GM18511 (cell line): ENCODE data around the gene KIF16B.
"Not testable (repeated sequence)": the region's sequence is repeated elsewhere in the genome, so short reads cannot be mapped to it uniquely, and the experiment has no call there.

Experiments
- ATAC-seq: cut with Tn5 transposase; IDR thresholded peaks from one replicate; pipeline ENCODE4 v1.9.1; 2021; ENCODE audit warnings: mild to moderate bottlenecking, moderate library complexity; ENCODE audit not compliant: unreplicated experiment

The KIF16B gene

DNA sequence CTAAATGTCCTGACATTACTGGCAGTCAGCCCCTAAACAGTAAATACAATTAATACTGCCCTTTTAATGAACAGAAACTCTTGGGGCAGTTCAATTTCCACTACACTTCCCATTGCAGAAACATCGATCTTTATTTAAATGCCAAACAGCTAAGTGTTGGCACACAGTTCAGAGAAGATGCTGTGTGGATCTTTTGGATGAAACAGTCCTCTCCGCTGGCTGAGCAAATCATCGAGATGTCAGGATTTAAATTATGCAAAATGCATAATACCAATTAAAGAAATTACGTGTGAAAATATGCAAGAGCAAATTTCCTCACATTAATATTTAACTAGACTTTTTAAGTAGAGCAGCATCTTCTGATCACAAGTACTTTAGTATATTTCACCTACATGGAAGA is 132.6 kb downstream of the KIF16B start:
- ATAC-seq: no peak

DNA sequence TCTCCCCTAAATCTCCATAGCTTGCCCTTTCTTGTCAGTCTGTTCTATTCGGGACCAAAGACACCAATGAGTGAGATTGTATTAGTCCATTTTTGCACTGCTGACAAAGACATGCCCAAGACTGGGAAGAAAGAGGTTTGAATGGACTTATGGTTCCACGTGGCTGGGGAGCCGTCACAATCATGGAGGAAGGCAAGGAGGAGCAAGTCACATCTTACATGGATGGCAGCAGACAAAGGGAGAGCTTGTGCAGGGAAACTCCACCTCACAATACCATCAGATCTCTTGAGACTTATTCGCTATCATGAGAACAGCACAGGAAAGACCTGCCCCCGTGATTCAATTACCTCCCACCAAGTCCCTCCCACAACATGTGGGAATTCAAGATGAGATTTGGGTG is 133.7 kb downstream of the KIF16B start:
- not testable (repeated sequence) for ATAC-seq

DNA sequence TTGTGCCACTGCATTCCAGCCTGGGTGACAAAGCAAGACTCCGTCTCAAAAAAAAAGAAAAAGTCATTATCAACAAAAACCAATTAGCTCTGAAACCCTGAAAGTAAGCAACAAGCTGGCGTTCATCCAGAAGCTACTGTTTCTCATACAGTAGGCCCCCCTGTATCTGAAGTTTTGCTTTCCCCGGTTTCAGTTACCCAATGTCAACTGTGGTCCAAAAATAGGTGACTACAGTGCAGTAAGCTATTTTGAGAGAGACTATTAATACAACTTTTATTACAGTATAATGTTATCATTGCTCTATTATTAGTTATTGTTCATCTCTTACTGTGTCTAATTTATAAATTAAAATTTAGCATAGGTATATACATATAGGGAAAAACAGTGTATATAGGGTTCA is 135.1 kb downstream of the KIF16B start:
- ATAC-seq: no peak

- no peak for ATAC-seq
These were observed 135.8 kb downstream of the KIF16B start for GRCh38 chr20:16437387-16437996.

GRCh38 chr20:16434062-16434664 is 139.1 kb downstream of the KIF16B start:
- peak; percentile 70 for ATAC-seq

- ATAC-seq: no peak
These were observed 140.0 kb downstream of the KIF16B start for GRCh38 chr20:16433293-16433580.

DNA sequence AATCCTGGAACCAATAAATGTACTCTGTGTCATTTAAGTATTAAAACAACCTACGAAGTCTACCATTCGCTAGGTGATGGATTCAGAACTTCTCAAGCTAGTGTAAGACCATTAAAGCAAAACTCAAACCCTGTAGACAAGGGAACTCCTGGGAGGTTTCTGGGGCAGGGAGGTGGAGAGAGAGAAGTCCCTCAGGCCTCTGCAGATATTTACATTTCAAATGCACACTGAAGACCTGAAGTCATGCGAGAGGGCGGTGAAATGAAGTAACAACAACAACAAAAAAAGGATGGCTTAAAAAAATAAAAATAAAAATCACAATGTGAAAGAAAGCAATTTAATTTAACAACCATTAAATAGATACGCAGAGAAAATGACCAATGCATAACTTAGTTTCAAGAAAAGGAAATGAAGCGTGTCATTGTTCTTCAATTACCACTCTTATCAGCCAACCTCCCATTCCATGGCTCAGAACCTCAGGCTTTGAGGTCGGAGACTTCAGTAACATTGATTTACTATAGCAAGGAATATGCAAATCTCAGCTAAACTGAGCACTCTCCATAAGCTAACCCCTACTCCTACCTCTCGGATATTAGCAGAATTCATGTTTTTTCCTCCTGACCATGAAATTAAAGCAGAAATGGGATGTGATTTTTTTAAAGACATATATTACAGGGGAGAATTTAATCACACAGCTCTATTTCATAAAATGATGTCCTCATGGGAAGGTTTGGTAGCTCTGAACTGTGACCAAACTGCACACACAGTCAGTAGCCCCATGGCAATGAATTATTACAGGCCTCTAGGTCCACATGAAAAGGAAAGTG is 140.6 kb downstream of the KIF16B start:
- ATAC-seq: no peak

- no peak for ATAC-seq
These were observed 145.1 kb downstream of the KIF16B start for GRCh38 chr20:16428112-16428511.

- ATAC-seq: no peak
These were observed 145.7 kb downstream of the KIF16B start for GRCh38 chr20:16427571-16427970.

- ATAC-seq: no peak
These were observed 148.5 kb downstream of the KIF16B start for GRCh38 chr20:16424780-16425179.

GRCh38 chr20:16423311-16424212 is 149.7 kb downstream of the KIF16B start:
- ATAC-seq: no peak

- ATAC-seq: no peak
These were observed 154.0 kb downstream of the KIF16B start for GRCh38 chr20:16419138-16419715.

DNA sequence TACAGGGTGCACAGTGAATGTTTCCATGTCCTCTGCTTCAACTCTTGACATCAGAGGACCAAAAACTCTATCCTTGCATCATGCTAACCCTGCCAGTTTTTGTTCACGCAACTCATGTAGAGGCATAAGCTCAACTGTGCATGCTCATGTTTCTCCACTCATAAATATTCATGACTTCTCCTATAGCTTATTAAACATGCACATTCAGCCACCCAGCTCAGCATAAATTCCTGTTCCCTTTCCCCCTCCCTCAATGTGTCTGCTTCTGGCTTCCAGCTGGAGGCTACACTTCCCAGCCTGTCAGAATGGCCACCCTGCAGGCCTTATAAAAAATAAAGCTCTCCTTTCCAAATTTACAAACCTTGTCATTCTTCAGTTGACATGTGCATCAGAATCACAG is 154.6 kb downstream of the KIF16B start:
- no peak for ATAC-seq

GRCh38 chr20:16417001-16417400 is 156.2 kb downstream of the KIF16B start:
- ATAC-seq: no peak

DNA sequence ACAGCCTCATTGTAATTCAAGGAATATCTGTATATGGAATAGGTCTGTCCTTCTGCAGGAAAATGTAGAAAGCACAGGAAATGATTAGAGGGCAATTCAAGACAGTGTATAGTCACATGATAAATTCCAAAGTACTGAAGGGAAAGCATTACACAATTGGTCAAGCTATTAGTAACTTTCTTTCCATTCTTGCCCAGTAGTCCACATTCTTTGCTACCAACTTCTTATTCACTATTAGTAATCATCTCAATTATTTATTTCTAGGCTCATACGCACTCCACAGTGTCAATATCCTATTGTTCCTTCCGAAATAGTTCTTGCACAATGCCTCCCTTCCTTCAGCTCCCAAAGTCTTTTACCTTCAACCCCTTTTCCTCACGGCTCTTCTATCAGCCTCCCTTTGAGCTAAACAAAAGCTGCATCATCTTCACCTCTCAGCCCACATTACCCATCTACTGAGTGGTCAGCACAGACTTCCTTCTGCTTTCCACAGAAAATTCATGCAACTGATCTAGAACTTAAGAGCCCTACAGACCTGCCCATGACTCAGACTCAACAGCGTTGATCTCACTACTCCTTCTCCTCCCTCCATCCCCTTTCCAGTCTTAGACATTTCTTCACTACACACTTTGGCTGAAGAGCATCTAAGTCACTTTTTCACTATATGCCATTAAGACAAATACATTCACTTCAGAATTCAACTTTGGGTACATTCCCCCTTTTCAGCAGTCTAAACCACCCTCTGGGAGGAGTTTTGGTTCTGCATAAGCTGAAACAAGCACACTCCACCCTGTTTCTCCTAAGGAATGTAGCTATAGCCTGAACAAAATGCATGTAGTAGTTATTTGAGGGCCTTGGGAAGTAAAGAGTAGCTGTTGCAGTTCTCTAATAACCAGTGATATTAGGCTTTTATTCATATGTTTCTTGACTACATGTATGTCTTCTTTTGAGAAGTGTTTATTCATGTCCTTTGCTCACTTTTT is 157.9 kb downstream of the KIF16B start:
- ATAC-seq: no peak

- no peak for ATAC-seq
These were observed 160.3 kb downstream of the KIF16B start for GRCh38 chr20:16412906-16413305.

DNA sequence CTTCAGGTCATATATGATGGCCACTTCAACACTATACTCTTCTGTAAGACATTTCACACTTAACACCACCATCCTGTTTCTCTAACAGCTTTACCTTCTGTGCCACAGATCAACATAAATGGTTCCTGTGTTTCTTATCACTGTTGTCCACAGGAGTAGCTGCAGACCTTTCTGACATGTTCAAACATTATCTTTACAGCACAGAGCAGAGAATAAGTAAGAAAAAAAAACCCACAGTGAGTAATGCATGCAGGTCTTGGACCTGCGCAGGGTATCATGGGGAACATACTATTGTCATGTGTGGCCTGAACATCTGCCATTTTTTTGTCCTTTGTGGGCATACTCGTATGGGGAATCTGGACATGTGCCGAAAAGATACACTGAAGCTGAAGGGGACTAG is 161.9 kb downstream of the KIF16B start:
- ATAC-seq: no peak

- no peak for ATAC-seq
These were observed 162.6 kb downstream of the KIF16B start for GRCh38 chr20:16410626-16411025.

- ATAC-seq: no peak
These were observed 164.3 kb downstream of the KIF16B start for GRCh38 chr20:16408981-16409380.
